Tibial nerve (tissue), 3 donors: ENCODE data around the gene TEAD3.

ENCODE experiments used
- CTCF ChIP-seq, 5 experiments: fragments of 200-600 bp in 3 of 5; fragments of 450-650 bp in 2 of 5; sonication (generic) in 3 of 5; IDR thresholded peaks; one replicate each; pipeline ENCODE4 v1.5.1; 2016 to 2019; ENCODE audit warnings: antibody characterized with exemption in 5 of 5, mild to moderate bottlenecking in 3 of 5, moderate library complexity in 2 of 5
- POLR2A ChIP-seq, 2 donors: fragments of 450-650 bp; IDR thresholded peaks; one replicate each; pipeline ENCODE4 v1.6.1; 2017; ENCODE audit warnings: antibody characterized with exemption in 2 of 2, mild to moderate bottlenecking in 2 of 2, moderate library complexity in 2 of 2

- TF ChIP-seq POLR2A (IDR thresholded peaks at IDR 0.05) (no peak), CTCF (IDR thresholded peaks at IDR 0.05) (no peak)
Measured at GRCh38 chr6:35497571-35498421, 917 bp upstream of the TEAD3 start.
